Measurements from ENCODE around the gene TEDDM1.

The TEDDM1 gene

GRCh38 chr1:182405578-182405977, 5.1 kb upstream of the TEDDM1 start:
- no peaks in the 10 kb centered on the region for H3K4me1 ChIP-seq (ENCODE audit: control insufficient read depth in 1 of 2, insufficient read depth in 2 of 2, low read length in 2 of 2)
- H3K27ac ChIP-seq (ENCODE audit: low read length) = no peak overlapping the region
- H3K4me3 ChIP-seq (ENCODE audit: low read depth in 1 of 2, low read length in 2 of 2) = no peak overlapping the region
- H3K9me3 ChIP-seq (ENCODE audit: control insufficient read depth in 1 of 2, low read length in 2 of 2) = no peaks in the 10 kb centered on the region
- H3K36me3 ChIP-seq (ENCODE audit: control insufficient read depth in 1 of 2, insufficient read depth in 2 of 2, low read length in 2 of 2) = no peaks in the 10 kb centered on the region
- no peaks in the 10 kb centered on the region for H3K27me3 ChIP-seq (ENCODE audit: low read depth, low read length)

GRCh38 chr1:182404781-182405180, 4.3 kb upstream of the TEDDM1 start:
- Histone ChIP-seq H3K27ac (ENCODE audit: low read length) (no peak overlapping the region), H3K36me3 (ENCODE audit: control insufficient read depth in 1 of 2, insufficient read depth in 2 of 2, low read length in 2 of 2) (no peaks in the 10 kb centered on the region), H3K4me3 (ENCODE audit: low read depth in 1 of 2, low read length in 2 of 2) (no peak overlapping the region), H3K4me1 (ENCODE audit: control insufficient read depth in 1 of 2, insufficient read depth in 2 of 2, low read length in 2 of 2) (no peaks in the 10 kb centered on the region), H3K27me3 (ENCODE audit: low read depth, low read length) (no peaks in the 10 kb centered on the region), H3K9me3 (ENCODE audit: control insufficient read depth in 1 of 2, low read length in 2 of 2) (no peaks in the 10 kb centered on the region)

- H3K4me3 ChIP-seq (ENCODE audit: low read depth in 1 of 2, low read length in 2 of 2) = no peak overlapping the region
- H3K27me3 ChIP-seq (ENCODE audit: low read depth, low read length) = no peaks in the 10 kb centered on the region
- no peak overlapping the region for H3K27ac ChIP-seq (ENCODE audit: low read length)
- no peaks in the 10 kb centered on the region for H3K36me3 ChIP-seq (ENCODE audit: control insufficient read depth in 1 of 2, insufficient read depth in 2 of 2, low read length in 2 of 2)
- H3K9me3 ChIP-seq (ENCODE audit: control insufficient read depth in 1 of 2, low read length in 2 of 2) = no peaks in the 10 kb centered on the region
- peaks cover 6 to 10% of the 10 kb centered on the region in 2 donors for H3K4me1 ChIP-seq (ENCODE audit: control insufficient read depth in 1 of 2, insufficient read depth in 2 of 2, low read length in 2 of 2)
Measured at GRCh38 chr1:182397653-182398393, 2.6 kb downstream of the TEDDM1 start.

- Histone ChIP-seq H3K9me3 (ENCODE audit: control insufficient read depth in 1 of 2, low read length in 2 of 2) (no peaks in the 10 kb centered on the region), H3K4me1 (ENCODE audit: control insufficient read depth in 1 of 2, insufficient read depth in 2 of 2, low read length in 2 of 2) (peaks cover 6 to 10% of the 10 kb centered on the region in 2 donors), H3K27ac (ENCODE audit: low read length) (peak overlapping the region; percentile 6), H3K36me3 (ENCODE audit: control insufficient read depth in 1 of 2, insufficient read depth in 2 of 2, low read length in 2 of 2) (no peaks in the 10 kb centered on the region), H3K4me3 (ENCODE audit: low read depth in 1 of 2, low read length in 2 of 2) (no peak overlapping the region), H3K27me3 (ENCODE audit: low read depth, low read length) (no peaks in the 10 kb centered on the region)
Measured at GRCh38 chr1:182395906-182396305, 4.6 kb downstream of the TEDDM1 start.

- no peak overlapping the region for H3K4me3 ChIP-seq (ENCODE audit: low read depth in 1 of 2, low read length in 2 of 2)
- peaks cover 6 to 10% of the 10 kb centered on the region in 2 donors for H3K4me1 ChIP-seq (ENCODE audit: control insufficient read depth in 1 of 2, insufficient read depth in 2 of 2, low read length in 2 of 2)
- H3K27ac ChIP-seq (ENCODE audit: low read length) = peak overlapping the region; percentile 14
Measured at GRCh38 chr1:182394055-182394775, 6.3 kb downstream of the TEDDM1 start.

GRCh38 chr1:182392050-182393028, 8.1 kb downstream of the TEDDM1 start:
- Histone ChIP-seq H3K27me3 (ENCODE audit: low read depth, low read length) (no peaks in the 10 kb centered on the region), H3K4me1 (ENCODE audit: control insufficient read depth in 1 of 2, insufficient read depth in 2 of 2, low read length in 2 of 2) (peaks cover 10 to 20% of the 10 kb centered on the region in 2 donors)

More at GRCh38 chr1:182394055-182394775, 6.3 kb downstream of the TEDDM1 start:
- Histone ChIP-seq H3K36me3 (ENCODE audit: control insufficient read depth in 1 of 2, insufficient read depth in 2 of 2, low read length in 2 of 2) (no peaks in the 10 kb centered on the region), H3K9me3 (ENCODE audit: control insufficient read depth in 1 of 2, low read length in 2 of 2) (no peaks in the 10 kb centered on the region), H3K27me3 (ENCODE audit: low read depth, low read length) (no peaks in the 10 kb centered on the region)

GRCh38 chr1:182391362-182392049, 9.0 kb downstream of the TEDDM1 start, which contains the start of gene GLUL:
Gene GLUL, minus strand, starts transcription at chr1:182391790. Its CDS starts 3,053 bp downstream, at chr1:182388737.
- Histone ChIP-seq H3K4me3 (ENCODE audit: low read depth in 1 of 2, low read length in 2 of 2) (peak within 1 kb of the TSS; percentile 94 to 98), H3K27me3 (ENCODE audit: low read depth, low read length) (no peaks in the 10 kb centered on the region), H3K27ac (ENCODE audit: low read length) (peak within 1 kb of the TSS; percentile 88), H3K9me3 (ENCODE audit: control insufficient read depth in 1 of 2, low read length in 2 of 2) (no peaks in the 10 kb centered on the region), H3K36me3 (ENCODE audit: control insufficient read depth in 1 of 2, insufficient read depth in 2 of 2, low read length in 2 of 2) (peaks cover 22 to 23% of the 10 kb centered on the region in 2 donors), H3K4me1 (ENCODE audit: control insufficient read depth in 1 of 2, insufficient read depth in 2 of 2, low read length in 2 of 2) (peaks cover 3 to 17% of the 10 kb centered on the region in 2 donors)

More at GRCh38 chr1:182392050-182393028, 8.1 kb downstream of the TEDDM1 start:
- peak overlapping the region; percentile 59 to 98 for H3K4me3 ChIP-seq (ENCODE audit: low read depth in 1 of 2, low read length in 2 of 2)
- H3K9me3 ChIP-seq (ENCODE audit: control insufficient read depth in 1 of 2, low read length in 2 of 2) = no peaks in the 10 kb centered on the region
- H3K36me3 ChIP-seq (ENCODE audit: control insufficient read depth in 1 of 2, insufficient read depth in 2 of 2, low read length in 2 of 2) = peaks cover 13 to 14% of the 10 kb centered on the region in 2 donors
- H3K27ac ChIP-seq (ENCODE audit: low read length) = peak overlapping the region; percentile 83

- Histone ChIP-seq H3K27ac (ENCODE audit: low read length) (peak overlapping the region; percentile 88), H3K4me1 (ENCODE audit: control insufficient read depth in 1 of 2, insufficient read depth in 2 of 2, low read length in 2 of 2) (peaks cover 0 to 14% of the 10 kb centered on the region in 2 donors), H3K9me3 (ENCODE audit: control insufficient read depth in 1 of 2, low read length in 2 of 2) (no peaks in the 10 kb centered on the region), H3K27me3 (ENCODE audit: low read depth, low read length) (no peaks in the 10 kb centered on the region), H3K4me3 (ENCODE audit: low read depth in 1 of 2, low read length in 2 of 2) (peak overlapping the region; percentile 94 to 98), H3K36me3 (ENCODE audit: control insufficient read depth in 1 of 2, insufficient read depth in 2 of 2, low read length in 2 of 2) (peaks cover 27 to 28% of the 10 kb centered on the region in 2 donors)
Measured at GRCh38 chr1:182391028-182391361, 9.5 kb downstream of the TEDDM1 start.

- H3K36me3 ChIP-seq (ENCODE audit: control insufficient read depth in 1 of 2, insufficient read depth in 2 of 2, low read length in 2 of 2) = peaks cover 37 to 39% of the 10 kb centered on the region in 2 donors
- H3K4me1 ChIP-seq (ENCODE audit: control insufficient read depth in 1 of 2, insufficient read depth in 2 of 2, low read length in 2 of 2) = peaks cover 0 to 14% of the 10 kb centered on the region in 2 donors
Measured at GRCh38 chr1:182389619-182390047, 10.8 kb downstream of the TEDDM1 start.

GRCh38 chr1:182388392-182389134, 11.9 kb downstream of the TEDDM1 start:
- H3K36me3 ChIP-seq (ENCODE audit: control insufficient read depth in 1 of 2, insufficient read depth in 2 of 2, low read length in 2 of 2) = peaks cover 48 to 49% of the 10 kb centered on the region in 2 donors
- H3K4me3 ChIP-seq (ENCODE audit: low read depth in 1 of 2, low read length in 2 of 2) = peak overlapping the region; percentile 94 to 98
- peaks cover 0 to 14% of the 10 kb centered on the region in 2 donors for H3K4me1 ChIP-seq (ENCODE audit: control insufficient read depth in 1 of 2, insufficient read depth in 2 of 2, low read length in 2 of 2)
- no peaks in the 10 kb centered on the region for H3K9me3 ChIP-seq (ENCODE audit: control insufficient read depth in 1 of 2, low read length in 2 of 2)
- H3K27ac ChIP-seq (ENCODE audit: low read length) = peak overlapping the region; percentile 88
- H3K27me3 ChIP-seq (ENCODE audit: low read depth, low read length) = no peaks in the 10 kb centered on the region

More at GRCh38 chr1:182389619-182390047, 10.8 kb downstream of the TEDDM1 start:
- H3K27ac ChIP-seq (ENCODE audit: low read length) = peak overlapping the region; percentile 88
- no peaks in the 10 kb centered on the region for H3K9me3 ChIP-seq (ENCODE audit: control insufficient read depth in 1 of 2, low read length in 2 of 2)
- H3K27me3 ChIP-seq (ENCODE audit: low read depth, low read length) = no peaks in the 10 kb centered on the region
- H3K4me3 ChIP-seq (ENCODE audit: low read depth in 1 of 2, low read length in 2 of 2) = peak overlapping the region; percentile 94 to 98
